ENCODE measurements around the gene CRYZL1.
A peak's percentile ranks its signal among the peaks of the same experiment; 100 is the strongest.
"Not testable (repeated sequence)": the region's sequence is repeated elsewhere in the genome, so short reads cannot be mapped to it uniquely, and the experiment has no call there.

CRYZL1 gene

DNA sequence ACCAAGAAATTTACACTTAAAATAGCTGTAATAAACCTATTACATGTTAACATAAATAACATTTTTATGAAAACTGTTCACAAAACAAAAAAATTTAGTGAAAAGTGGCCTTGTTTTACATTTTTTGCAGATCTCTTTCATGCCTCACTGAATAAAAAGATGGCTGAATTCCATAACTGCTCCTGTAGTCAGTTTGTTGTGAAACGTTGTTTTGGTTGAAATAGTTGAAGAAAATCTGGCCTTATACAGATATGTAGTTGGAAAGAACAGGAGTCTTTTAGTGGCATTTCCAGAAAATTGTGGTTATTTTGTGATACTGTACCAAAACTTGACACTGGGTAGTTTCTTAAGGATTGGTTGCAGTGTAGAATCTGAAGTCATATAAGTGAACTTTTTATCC is 18.9 kb upstream of the CRYZL1 start:
- ATAC-seq, result no peak

DNA sequence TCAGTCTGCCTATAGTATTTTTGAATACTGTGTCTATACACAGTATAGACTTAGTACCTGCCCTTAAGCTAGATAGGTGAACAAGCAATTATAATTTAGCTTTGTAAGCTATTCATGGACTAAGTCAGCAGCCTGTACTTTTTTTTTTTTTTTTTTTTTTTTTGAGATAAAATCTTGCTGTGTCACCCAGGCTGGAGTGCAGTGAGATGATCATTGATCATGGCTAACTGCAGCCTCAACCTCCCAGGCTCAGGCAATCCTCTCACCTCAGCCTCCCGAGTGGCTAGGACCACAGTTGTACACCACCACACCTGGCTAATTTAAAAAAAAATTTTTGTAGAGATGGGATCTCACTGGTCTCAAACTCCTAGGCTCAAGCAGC is 18.0 kb upstream of the CRYZL1 start:
- ATAC-seq, result no peak

DNA sequence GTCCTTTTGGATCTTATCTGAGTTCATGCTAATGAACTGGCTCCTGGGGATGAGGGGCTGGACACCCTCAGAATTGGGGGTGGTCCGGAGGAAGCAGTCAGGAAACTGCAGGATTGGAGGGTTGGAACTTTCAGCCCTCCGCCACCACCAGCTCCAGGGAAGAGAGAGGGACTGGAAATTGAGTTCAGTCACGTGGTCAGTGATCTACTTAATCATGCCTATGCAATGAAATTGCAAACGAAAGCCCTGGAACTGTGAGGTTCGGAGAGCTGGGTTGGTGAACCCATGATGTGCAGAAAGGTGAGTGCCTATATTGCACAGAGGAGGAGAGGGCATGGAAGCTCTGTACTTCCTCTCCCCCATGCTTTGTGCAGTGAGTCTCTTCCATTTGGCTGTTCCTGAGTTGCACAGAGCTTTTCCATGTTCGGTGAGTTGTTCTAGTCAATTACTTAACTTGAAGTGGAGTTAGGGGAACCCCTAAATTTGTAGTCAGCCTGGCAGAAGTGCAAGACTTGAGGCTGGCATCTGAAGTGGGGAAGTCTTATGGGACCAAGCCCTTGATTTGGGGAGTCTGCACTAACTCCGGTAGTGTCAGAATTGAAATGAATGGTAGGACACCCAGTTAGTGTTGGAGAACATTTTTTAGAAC is 17.5 kb upstream of the CRYZL1 start:
- no peak for ATAC-seq

DNA sequence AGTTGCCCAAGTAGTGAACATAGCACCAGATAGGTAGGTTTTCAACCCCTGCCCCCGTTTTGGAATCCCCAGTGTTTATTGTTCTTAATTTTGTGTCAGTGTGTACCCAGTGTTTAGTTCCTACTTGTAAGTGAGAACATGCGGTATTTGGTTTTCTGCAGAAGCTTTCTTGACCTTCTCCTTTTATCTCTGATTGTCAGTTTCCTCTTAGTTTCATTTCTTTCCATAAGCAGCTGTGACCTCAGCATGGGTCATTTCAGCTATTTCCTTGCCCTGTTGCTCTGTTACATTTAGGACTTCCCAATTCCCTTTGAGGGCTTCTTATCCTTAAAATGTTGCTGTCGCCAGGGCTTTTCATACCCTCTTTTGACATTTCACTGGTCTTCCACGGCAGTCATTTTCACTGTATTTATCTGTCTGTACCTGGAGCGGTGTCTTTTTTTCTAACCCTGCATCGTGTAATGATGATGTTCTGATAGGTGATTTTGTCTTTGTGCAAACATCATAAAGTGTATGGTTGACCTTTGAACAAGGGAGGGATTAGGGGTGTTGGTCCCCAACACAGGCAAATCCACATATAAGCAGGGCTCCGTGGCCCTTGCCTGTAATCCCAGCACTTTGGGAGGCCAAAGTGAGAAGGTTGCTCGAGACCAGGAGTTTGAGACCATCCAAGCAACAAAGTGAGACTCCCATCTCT is 15.7 kb upstream of the CRYZL1 start:
- ATAC-seq, result no peak

DNA sequence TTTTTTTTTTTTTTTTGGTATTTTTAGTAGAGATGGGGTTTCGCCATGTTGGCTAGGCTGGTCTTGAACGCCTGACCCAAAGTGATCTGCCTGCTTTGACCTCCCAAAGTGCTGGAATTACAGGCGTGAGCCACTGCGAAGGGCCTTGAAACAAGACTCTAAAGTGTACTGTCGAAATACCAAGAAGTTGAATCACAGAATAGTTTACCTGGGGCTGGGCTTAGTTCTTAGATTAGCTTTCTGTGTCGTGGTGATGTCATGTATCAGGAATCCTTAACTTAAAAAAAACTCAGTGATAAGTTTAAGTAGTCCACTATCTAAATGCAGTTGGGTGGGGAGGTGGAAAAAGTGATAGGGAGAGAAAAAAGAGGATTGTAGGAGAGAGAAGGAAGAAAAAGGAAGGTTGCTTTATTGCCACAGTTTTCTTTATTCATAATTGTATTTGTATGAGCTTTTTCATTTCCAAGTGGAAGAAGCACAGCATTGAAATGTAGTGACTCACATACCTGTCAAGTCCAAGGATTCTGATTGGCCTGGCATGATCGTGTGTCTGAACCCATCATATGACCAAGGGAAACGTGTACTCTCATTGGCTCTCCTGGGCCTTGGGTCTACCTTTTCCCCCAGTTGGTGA is 14.2 kb upstream of the CRYZL1 start:
- ATAC-seq, result no peak

DNA sequence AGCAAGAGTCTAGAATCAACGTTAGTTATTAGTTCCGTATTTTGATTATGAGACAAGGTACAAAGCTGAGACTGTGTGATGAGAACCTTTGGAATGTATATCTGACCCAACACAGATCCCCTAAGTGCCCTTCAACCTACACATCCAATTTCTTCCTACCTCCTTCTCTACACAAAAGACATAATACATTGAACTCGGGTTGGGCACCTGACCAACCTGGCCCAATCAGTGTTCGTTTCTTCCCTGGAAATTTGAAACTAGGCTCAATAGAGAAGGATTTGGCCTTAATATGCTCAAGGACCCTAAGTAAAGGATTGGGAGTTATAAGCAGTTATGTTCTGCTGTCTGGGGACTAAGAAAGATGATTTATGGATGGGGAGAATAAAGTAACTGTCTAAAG is 12.9 kb upstream of the CRYZL1 start:
- no peak for ATAC-seq

DNA sequence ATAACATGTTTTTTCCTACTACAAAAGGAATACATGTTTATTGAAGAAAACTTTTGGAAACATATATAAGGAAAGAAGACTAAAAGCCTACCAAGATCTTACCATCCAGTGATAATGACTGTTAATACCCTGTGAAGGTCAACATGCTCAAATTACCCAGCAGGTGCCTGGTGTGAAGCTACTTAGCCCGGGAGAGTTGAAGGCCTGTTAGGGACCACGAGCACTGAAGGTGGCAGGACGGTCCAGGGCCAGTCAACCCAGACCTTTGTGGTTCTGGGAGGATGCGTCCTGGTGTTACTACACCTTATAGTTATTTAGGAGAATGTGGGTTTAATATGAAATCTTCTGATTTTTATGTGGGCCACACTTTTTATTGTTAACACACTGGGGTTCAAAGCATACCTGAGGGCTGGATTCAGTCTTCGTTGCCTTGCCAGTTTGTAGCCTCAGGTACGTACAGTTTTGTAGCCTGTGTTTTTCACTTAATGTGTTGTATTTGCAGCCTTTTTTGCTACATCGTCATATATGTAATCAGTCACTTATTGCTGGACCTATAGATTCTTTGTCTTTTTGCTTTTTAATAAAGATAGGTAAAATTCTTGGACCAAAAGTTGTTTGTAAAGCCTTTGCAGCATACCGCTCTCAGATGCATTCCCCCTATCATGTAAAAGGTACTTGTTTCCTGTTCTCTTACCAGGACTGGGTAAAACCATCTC is 10.6 kb upstream of the CRYZL1 start:
- no peak for ATAC-seq

DNA sequence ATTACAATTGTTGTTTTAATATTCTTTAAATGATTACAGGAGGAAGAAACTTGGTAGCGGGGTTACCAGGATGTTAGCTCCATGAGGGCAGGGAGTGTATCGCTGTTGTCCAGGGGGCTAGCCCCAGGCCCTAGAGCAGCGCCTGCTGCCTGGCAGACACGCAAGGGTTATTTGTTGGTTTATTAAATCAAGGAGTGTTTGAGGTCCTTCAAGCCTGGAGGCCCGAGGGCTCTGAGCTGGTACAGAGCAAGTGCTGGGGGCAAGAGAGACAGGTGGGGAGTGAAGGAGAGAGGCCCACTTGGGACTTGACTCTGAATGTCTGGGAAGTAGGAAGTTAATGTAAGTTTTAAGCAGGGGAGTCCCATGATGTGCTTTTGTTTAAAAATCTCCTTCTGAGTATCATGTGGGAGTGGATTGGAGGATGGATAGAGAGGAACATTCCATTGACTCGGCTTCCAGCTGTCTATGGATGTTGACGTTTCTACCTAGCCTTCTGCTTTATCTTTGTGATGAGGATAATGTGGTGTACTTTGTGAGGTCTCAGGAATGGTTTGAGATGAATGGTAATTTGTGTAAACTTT is 9.5 kb upstream of the CRYZL1 start:
- ATAC-seq, result no peak

DNA sequence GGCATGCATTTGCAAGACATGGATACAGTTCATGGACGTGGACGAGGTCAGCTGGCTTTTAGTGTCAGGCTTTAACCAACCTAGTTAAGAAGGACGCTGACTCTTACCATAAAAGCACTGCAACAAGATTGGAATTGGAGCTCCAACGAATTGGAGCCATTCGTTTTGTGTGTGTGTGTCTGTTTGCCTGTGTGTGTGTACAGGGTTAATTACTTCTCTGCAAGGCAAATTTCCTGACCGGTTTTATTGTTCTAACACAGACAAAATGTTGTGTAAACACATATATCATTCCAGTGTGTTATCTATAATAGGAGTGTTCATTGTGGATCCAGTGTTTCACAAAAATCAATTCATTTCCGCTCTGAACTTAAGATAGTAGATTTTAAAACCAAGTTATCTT is 8.7 kb upstream of the CRYZL1 start:
- no peak for ATAC-seq

DNA sequence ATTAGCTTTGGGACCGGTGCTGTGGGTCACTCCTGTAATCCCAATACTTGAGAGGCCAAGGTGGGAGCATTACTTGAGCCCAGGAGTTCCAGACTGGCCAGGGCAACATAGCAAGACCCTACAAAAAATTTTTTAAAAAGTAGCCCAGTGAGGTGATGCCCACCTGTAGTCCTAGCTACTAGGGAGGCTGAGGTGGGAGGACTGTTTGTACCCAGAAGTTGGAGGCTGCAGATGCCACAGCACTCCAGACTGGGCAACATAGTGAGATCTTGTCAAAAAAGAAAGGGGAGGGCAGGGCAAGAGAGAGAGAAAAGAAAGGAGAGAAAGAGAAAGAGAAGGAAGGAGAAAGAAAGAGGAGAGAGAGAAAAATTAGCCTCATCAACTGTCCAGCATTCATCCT is 7.0 kb upstream of the CRYZL1 start:
- ATAC-seq, result no peak

DNA sequence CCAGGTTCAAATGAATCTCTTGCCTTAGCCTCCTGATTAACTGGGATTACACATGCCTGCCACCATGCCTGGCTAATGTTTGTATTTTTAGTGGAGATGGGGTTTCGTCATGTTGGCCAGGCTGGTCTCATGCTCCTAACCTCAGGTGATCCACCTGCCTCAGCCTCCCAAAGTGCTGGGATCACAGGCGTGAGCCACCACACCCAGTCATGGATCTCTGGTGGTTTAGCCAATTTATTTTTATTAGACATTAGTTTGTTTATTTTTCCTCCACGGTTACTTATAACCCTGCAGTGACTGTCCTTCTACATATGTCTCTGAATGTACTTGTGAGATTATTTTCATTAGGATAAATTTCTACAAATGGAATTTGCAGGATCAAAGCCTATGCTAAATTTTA is 6.0 kb upstream of the CRYZL1 start:
- no peak for ATAC-seq

DNA sequence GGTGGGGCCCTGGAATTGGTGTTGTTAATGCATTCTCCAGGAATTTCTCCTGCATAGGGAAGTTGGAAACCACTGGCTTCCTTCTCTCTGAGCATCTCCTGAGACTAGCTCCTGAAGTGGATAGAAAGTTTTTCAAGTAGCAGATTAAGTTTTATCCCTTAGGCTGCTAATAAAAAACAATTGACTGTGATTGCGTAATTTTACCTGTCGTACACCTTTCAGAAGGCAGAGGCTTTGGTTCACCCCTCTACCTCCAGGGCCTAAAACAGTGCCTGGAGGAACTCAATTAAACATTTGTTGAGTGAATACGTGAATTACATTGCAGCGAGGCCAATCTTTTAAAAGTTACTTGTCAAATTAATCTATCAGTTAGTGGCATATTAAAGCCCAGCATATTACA is 4.2 kb upstream of the CRYZL1 start:
- ATAC-seq, result no peak

DNA sequence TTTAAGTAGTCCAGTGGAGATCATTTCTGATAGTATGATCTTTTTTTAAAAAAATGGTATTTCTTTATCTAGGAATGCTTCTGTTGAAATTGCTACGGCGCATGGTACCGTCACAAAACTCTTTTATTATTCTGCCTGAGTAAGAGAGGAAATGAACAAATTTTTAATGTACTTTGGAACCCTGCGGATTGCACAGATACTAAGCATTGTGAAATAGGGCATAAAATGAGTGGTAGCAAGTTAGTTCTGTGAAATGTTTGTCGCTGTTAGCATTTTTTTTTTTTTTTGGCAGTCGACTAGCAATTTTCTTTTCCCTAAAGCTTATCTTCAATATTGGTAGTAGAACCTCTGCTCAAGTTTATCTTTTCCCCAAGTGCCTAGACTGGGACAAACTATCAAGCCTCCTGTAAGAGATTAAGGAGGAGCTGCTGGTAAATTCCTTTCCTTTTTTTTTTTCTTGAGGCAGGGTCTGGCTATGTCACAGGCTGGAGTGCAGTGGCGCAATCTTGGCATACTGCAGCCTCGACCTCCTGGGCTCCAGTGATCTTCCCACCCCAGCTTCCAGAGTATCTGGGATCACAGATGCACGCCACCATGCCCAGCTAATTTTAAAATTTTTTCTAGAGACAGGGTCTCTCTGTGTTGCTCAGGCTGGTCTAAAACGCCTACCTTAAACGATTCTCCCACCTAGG is 3.0 kb upstream of the CRYZL1 start:
- ATAC-seq, result no peak

DNA sequence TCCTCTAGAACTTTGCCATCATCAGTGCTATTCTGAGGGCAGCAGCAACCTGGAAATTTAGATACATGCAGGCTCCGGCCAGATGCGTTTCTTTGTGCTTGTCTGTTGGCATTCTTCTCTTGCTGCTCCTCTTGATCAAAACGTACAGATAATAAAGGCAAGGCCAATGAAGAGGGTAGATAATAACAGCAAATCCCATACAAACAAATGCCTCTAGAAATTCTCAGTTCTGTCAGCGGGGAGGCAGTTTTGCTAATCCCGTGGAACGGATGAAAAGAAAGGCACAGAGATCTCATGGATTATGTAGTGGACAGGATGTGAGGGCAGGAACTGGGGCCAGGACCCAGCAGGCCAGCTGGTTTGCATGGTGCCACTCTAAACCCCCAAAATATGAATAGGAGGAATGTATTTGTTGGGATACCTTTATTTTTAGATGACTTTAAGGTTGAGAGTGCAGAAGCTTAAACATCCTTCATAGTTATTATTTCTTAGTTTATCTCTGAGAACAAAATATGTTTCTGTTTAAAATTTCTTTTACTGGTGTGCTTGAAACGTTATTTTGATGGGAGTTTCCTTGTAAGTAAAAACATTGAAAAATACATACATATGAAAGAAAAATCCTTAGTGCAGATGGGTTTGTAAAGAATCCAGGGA is 2.2 kb upstream of the CRYZL1 start:
- ATAC-seq, result no peak

DNA sequence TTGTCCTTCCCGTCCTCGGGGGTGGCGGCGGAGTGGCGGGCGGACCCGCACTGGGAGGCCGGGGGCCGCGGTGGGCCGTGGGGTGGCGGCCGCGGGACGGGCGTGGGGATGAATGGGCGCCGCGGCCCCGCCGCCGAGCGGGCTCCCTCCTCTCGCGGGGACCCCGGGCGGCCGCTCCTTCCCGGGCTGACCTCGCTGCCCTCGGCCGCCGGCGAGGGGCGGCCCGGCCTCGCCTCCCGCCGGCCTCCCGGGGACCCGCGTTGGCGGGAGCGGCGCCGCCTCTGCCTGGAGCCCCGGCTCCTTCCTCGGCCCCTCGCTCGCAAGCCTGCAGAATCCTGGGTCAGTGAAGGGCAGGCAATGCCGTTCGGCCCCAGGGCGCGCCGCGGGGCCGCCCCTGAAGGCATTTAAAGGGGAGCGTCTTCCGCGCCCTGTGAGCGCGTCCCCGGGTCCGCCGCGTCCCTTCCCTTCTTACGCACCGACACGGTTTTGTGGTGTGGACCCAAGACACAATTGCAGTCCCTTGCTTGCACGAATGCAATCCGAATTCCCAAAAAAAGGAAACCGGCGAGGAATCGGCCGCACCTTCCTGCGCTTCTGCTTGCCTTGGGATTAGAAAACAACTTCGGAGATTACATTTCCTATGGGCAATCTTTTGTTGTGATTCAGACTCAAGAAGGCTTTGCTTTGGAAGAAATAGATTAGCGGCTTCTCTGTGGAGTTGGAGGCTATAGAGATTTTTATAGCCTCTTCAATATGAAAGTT is 1.5 kb upstream of the CRYZL1 start:
- ATAC-seq, result no peak

DNA sequence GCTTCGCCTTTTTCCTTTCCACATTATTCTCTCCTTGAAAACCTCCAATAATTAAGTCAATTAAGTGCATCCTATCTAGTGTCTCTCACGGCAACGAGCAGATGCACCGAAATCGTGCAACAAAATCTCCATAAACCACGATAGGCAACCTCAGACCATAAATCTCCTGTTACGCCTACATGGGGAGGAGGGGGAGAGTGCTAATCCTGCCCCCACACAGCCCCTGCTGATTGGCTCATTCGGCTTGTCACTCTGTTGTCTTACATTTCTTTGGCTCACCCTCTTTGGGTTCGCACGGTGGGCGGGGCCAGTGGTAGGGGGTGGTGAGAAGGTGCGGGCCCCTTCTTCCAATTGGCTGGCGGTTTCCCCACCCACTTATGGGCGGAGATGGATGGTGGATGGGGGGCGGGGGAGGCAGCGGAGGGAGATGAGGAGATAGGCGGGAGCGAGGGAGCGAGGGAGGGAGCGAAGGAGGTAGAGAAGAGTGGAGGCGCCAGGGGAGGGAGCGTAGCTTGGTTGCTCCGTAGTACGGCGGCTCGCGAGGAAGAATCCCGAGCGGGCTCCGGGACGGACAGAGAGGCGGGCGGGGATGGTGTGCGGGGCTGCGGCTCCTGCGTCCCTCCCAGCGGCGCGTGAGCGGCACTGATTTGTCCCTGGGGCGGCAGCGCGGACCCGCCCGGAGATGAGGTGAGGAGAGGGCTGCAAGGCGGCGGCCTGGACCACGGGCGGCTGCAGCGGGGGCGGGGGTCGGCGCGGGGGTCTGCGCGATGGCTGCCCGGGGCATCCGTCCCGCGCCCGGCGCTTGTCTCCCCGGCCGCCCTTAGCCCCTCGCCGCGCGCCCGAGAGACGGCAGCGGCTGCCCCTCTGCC is 720 bp upstream of the CRYZL1 start, which contains the start of gene ITSN1:
Gene ITSN1, plus strand, starts transcription at position 475 of the 869 bp plus-strand sequence. CDS start 76,328 bp downstream, outside the sequence.
- peak; percentile 89 to 91 for ATAC-seq

DNA sequence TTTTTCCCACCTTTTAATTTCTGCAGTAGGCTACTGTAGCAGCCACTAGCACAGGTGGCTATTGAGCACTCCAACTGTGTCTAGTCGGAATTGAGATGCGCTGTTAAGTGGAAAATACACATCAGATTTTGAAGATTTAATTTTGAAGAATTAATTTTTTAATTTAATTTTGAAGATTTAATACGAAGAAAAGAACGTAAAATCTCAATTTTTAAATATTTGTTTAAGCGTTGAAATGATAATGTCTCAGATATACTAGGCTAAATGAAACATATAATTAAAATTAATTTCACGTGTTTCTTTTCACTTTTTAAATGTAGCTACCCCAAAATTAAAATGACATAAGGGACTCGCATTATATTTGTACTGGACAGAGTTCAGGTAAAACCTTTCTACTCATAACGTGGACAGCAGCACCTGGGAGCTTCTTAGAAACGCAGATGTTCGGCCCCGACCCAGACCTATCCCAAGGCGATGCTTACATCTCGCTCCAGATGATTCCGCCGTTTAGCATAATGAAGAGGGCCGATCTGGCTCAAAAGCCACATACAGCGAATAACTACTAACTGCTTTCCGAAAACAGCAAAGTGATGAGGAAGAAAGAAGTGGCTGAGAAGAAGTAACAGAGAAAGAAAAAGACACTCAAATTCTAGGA is 717 bp downstream of the CRYZL1 start:
- no peak for ATAC-seq

DNA sequence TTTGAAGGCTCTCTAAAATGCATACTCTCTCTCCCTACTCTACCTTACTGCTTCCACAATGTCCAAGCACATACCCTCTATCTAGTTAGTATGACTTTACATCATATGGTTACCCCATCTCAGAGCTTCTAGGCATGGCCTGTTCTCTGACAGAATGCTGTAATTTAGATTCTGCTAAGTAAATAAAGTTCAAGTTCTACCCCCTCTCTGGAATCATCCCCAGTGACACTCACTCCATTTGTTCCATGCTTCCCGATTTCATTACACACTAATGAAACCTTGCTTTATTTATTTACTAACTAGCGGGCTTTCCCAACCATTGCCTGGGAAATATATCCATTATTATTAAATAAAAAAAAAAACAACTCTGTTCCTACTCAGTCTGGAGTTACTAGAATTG is 7.3 kb downstream of the CRYZL1 start:
- no peak for ATAC-seq

DNA sequence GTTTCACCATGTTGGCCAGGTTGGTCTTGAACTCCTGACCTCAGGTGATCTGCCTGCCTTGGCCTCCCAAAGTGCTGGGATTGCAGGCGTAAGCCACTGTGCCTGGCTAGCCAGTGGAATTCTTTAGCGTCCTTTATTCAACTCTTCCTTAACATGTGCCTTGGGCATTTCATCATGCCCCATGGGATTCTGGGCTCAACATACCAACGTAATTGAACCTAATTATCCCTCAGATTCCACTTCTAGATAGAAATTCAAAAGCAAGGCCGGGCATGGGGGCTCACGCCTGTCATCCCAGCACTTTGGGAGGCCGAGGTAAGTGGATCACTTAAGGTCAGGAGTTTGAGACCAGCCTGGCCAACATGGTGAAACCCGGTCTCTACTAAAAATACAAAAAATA is 15.4 kb downstream of the CRYZL1 start:
- not testable (repeated sequence) for ATAC-seq

DNA sequence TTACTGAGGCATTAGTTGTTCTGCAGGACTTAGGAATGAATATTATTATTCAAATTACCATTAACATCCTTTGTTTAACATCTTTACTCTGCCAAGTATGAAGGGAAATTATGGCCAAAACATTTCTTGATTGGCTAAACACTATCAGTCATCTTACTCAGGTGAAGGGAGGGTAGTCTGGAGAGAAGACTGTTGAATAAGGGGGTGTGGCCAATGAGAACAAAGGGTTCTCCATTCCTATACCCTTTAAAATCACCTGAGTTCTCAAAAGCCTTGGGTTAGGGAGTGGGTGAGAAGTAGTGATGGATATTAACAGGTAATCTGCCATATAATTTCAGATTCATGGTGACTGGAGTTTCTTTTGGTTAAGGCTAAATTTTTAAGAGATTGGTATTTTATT is 19.3 kb downstream of the CRYZL1 start:
- no peak for ATAC-seq

Data from activated CD4-positive, CD25-positive, alpha-beta regulatory T cell treated with anti-CD3 and anti-CD28 coated beads, Interleukin-2, amount 50 U/mL, for 24 hours (primary cell).